ENCODE results near the gene SLX9.

The SLX9 gene

GRCh38 chr21:44943686-44944550 is 4.1 kb downstream of the SLX9 start:
- DNase-seq (ENCODE audit: low read depth, low spot score) = no peak
- H3K27ac ChIP-seq = no peak overlapping the region

GRCh38 chr21:44944596-44944995 is 4.8 kb downstream of the SLX9 start:
- no peak overlapping the region for H3K27ac ChIP-seq
- no peak for DNase-seq (ENCODE audit: low read depth, low spot score)

GRCh38 chr21:44946254-44947041 is 6.6 kb downstream of the SLX9 start:
- no peak overlapping the region for H3K27ac ChIP-seq
- DNase-seq (ENCODE audit: low read depth, low spot score) = no peak

- DNase-seq (ENCODE audit: low read depth, low spot score) = no peak
- no peak overlapping the region for H3K27ac ChIP-seq
Observed at GRCh38 chr21:44947111-44947929, 7.5 kb downstream of the SLX9 start.

GRCh38 chr21:44947930-44948331 is 8.1 kb downstream of the SLX9 start:
- no peak for DNase-seq (ENCODE audit: low read depth, low spot score)

GRCh38 chr21:44948426-44949120 is 8.7 kb downstream of the SLX9 start:
- H3K27ac ChIP-seq = no peak overlapping the region
- no peak for DNase-seq (ENCODE audit: low read depth, low spot score)

More at GRCh38 chr21:44947930-44948331, 8.1 kb downstream of the SLX9 start:
- H3K27ac ChIP-seq = no peak overlapping the region

GRCh38 chr21:44949161-44949778 is 9.4 kb downstream of the SLX9 start:
- H3K27ac ChIP-seq = no peak overlapping the region
- no peak for DNase-seq (ENCODE audit: low read depth, low spot score)

- H3K27ac ChIP-seq = no peak overlapping the region
- no peak for DNase-seq (ENCODE audit: low read depth, low spot score)
Observed at GRCh38 chr21:44949779-44950198, 10.0 kb downstream of the SLX9 start.

- DNase-seq (ENCODE audit: low read depth, low spot score) = no peak
Observed at GRCh38 chr21:44950351-44950750, 10.5 kb downstream of the SLX9 start.

GRCh38 chr21:44951186-44951915 is 11.5 kb downstream of the SLX9 start:
- H3K27ac ChIP-seq = no peak overlapping the region
- DNase-seq (ENCODE audit: low read depth, low spot score) = no peak

More at GRCh38 chr21:44950351-44950750, 10.5 kb downstream of the SLX9 start:
- H3K27ac ChIP-seq = no peak overlapping the region

GRCh38 chr21:44952116-44952928 is 12.5 kb downstream of the SLX9 start:
- H3K27ac ChIP-seq = no peak overlapping the region
- DNase-seq (ENCODE audit: low read depth, low spot score) = no peak

GRCh38 chr21:44952929-44953627 is 13.2 kb downstream of the SLX9 start:
- no peak overlapping the region for H3K27ac ChIP-seq
- DNase-seq (ENCODE audit: low read depth, low spot score) = no peak

- no peak for DNase-seq (ENCODE audit: low read depth, low spot score)
- no peak overlapping the region for H3K27ac ChIP-seq
Observed at GRCh38 chr21:44953628-44954021, 13.8 kb downstream of the SLX9 start.

GRCh38 chr21:44954281-44954771 is 14.5 kb downstream of the SLX9 start:
- H3K27ac ChIP-seq = no peak overlapping the region
- no peak for DNase-seq (ENCODE audit: low read depth, low spot score)

GRCh38 chr21:44955141-44955797 is 15.4 kb downstream of the SLX9 start:
- H3K27ac ChIP-seq = no peak overlapping the region
- DNase-seq (ENCODE audit: low read depth, low spot score) = no peak

GRCh38 chr21:44955798-44956175 is 16.0 kb downstream of the SLX9 start:
- H3K27ac ChIP-seq = no peak overlapping the region
- DNase-seq (ENCODE audit: low read depth, low spot score) = no peak

All from epithelial cell of prostate (primary cell).